ENCODE data around the gene MAGEB10. TPM values are rescaled to one million over a fixed set of nuclear protein-coding genes. Genes with fewer than 3 reads are reported as not detected.

The MAGEB10 gene
- total RNA-seq, 1 donor from 2014 or later = not detected

- Histone ChIP-seq H3K4me3 (ENCODE audit: insufficient read depth, low read depth, low read length) (no peak overlapping the region), H3K9ac (ENCODE audit: low read length) (no peak overlapping the region), H3K4me2 (ENCODE audit: low read length) (no peak overlapping the region), H3K79me2 (ENCODE audit: insufficient read depth, low read length) (no peaks in the 10 kb centered on the region), H4K20me1 (ENCODE audit: insufficient read depth, low read length) (no peaks in the 10 kb centered on the region), H3K4me1 (ENCODE audit: insufficient read depth, low read length) (no peaks in the 10 kb centered on the region), H3K27me3 (ENCODE audit: insufficient read depth, low read length) (no peaks in the 10 kb centered on the region), H3K36me3 (ENCODE audit: insufficient read depth, low read length) (no peaks in the 10 kb centered on the region), H2AFZ (ENCODE audit: low read depth, low read length) (no peak overlapping the region), H3K9me3 (ENCODE audit: insufficient read depth, low read depth, low read length) (no peaks in the 10 kb centered on the region), H3K27ac (ENCODE audit: low read depth, low read length) (no peak overlapping the region)
- Mint-ChIP-seq H3K27me3 (ENCODE audit: low read depth, unreplicated experiment) (no peaks in the 10 kb centered on the region), H3K27ac (ENCODE audit: unreplicated experiment) (no peak overlapping the region), H3K4me3 (ENCODE audit: unreplicated experiment) (no peak overlapping the region), H3K4me1 (ENCODE audit: low read depth, unreplicated experiment) (no peaks in the 10 kb centered on the region), H3K9me3 (ENCODE audit: unreplicated experiment) (no peaks in the 10 kb centered on the region), H3K36me3 (ENCODE audit: low read depth, unreplicated experiment) (no peaks in the 10 kb centered on the region)
- no peak for TF ChIP-seq CTCF (IDR thresholded peaks at IDR 0.05; ENCODE audit: insufficient read depth, low read depth, low read length)
- TF ChIP-seq EZH2 (IDR thresholded peaks at IDR 0.05; ENCODE audit: insufficient read depth, low read length) = no peak
- DNase-seq (ENCODE audit: low read depth) (no peak), FAIRE-seq (no peak)
These were observed 31.8 kb upstream of the MAGEB10 start for GRCh38 chrX:27775984-27776383.

GRCh38 chrX:27796640-27797257 is 11.0 kb upstream of the MAGEB10 start:
- no peaks in the 10 kb centered on the region for H3K9me3 ChIP-seq (ENCODE audit: insufficient read depth, low read depth, low read length)
- no peak overlapping the region for H3K27ac ChIP-seq (ENCODE audit: low read depth, low read length)
- FAIRE-seq = peak; percentile 43
- H3K4me3 ChIP-seq (ENCODE audit: insufficient read depth, low read depth, low read length) = no peak overlapping the region
- no peaks in the 10 kb centered on the region for H3K4me1 ChIP-seq (ENCODE audit: insufficient read depth, low read length)
- no peaks in the 10 kb centered on the region for H3K36me3 ChIP-seq (ENCODE audit: insufficient read depth, low read length)
- Mint-ChIP-seq H3K36me3 (ENCODE audit: low read depth, unreplicated experiment) (no peaks in the 10 kb centered on the region), H3K27me3 (ENCODE audit: low read depth, unreplicated experiment) (no peaks in the 10 kb centered on the region), H3K27ac (ENCODE audit: unreplicated experiment) (no peak overlapping the region), H3K4me1 (ENCODE audit: low read depth, unreplicated experiment) (no peaks in the 10 kb centered on the region), H3K9me3 (ENCODE audit: unreplicated experiment) (no peaks in the 10 kb centered on the region), H3K4me3 (ENCODE audit: unreplicated experiment) (no peak overlapping the region)
- no peak overlapping the region for H3K4me2 ChIP-seq (ENCODE audit: low read length)
- no peaks in the 10 kb centered on the region for H4K20me1 ChIP-seq (ENCODE audit: insufficient read depth, low read length)
- H2AFZ ChIP-seq (ENCODE audit: low read depth, low read length) = no peak overlapping the region
- no peak for TF ChIP-seq EZH2 (IDR thresholded peaks at IDR 0.05; ENCODE audit: insufficient read depth, low read length)
- TF ChIP-seq CTCF (IDR thresholded peaks at IDR 0.05; ENCODE audit: insufficient read depth, low read depth, low read length) = no peak
- H3K9ac ChIP-seq (ENCODE audit: low read length) = no peak overlapping the region
- H3K27me3 ChIP-seq (ENCODE audit: insufficient read depth, low read length) = no peaks in the 10 kb centered on the region
- H3K79me2 ChIP-seq (ENCODE audit: insufficient read depth, low read length) = no peaks in the 10 kb centered on the region
- DNase-seq (ENCODE audit: low read depth) = no peak

GRCh38 chrX:27797575-27797974 is 10.2 kb upstream of the MAGEB10 start:
- Mint-ChIP-seq H3K9me3 (ENCODE audit: unreplicated experiment) (no peaks in the 10 kb centered on the region), H3K4me1 (ENCODE audit: low read depth, unreplicated experiment) (no peaks in the 10 kb centered on the region), H3K27me3 (ENCODE audit: low read depth, unreplicated experiment) (no peaks in the 10 kb centered on the region), H3K27ac (ENCODE audit: unreplicated experiment) (no peak overlapping the region), H3K4me3 (ENCODE audit: unreplicated experiment) (no peak overlapping the region), H3K36me3 (ENCODE audit: low read depth, unreplicated experiment) (no peaks in the 10 kb centered on the region)
- no peaks in the 10 kb centered on the region for H4K20me1 ChIP-seq (ENCODE audit: insufficient read depth, low read length)
- no peak overlapping the region for H2AFZ ChIP-seq (ENCODE audit: low read depth, low read length)
- H3K9ac ChIP-seq (ENCODE audit: low read length) = no peak overlapping the region
- no peaks in the 10 kb centered on the region for H3K9me3 ChIP-seq (ENCODE audit: insufficient read depth, low read depth, low read length)
- H3K27me3 ChIP-seq (ENCODE audit: insufficient read depth, low read length) = no peaks in the 10 kb centered on the region
- no peak for TF ChIP-seq EZH2 (IDR thresholded peaks at IDR 0.05; ENCODE audit: insufficient read depth, low read length)
- TF ChIP-seq CTCF (IDR thresholded peaks at IDR 0.05; ENCODE audit: insufficient read depth, low read depth, low read length) = no peak
- no peaks in the 10 kb centered on the region for H3K79me2 ChIP-seq (ENCODE audit: insufficient read depth, low read length)
- no peak overlapping the region for H3K4me3 ChIP-seq (ENCODE audit: insufficient read depth, low read depth, low read length)
- DNase-seq (ENCODE audit: low read depth) (no peak), FAIRE-seq (no peak)
- no peaks in the 10 kb centered on the region for H3K36me3 ChIP-seq (ENCODE audit: insufficient read depth, low read length)
- no peak overlapping the region for H3K4me2 ChIP-seq (ENCODE audit: low read length)
- no peak overlapping the region for H3K27ac ChIP-seq (ENCODE audit: low read depth, low read length)
- no peaks in the 10 kb centered on the region for H3K4me1 ChIP-seq (ENCODE audit: insufficient read depth, low read length)
